Colonic mucosa (tissue), 4 donors: ENCODE measurements around the gene PPP3R2. TPM values are rescaled to one million over a fixed set of nuclear protein-coding genes. Genes with fewer than 3 reads are reported as not detected.

Experiments
- DNase-seq: peaks from one replicate; pipeline ENCODE4 v3.0.0-alpha.2; 2020
- H3K27ac ChIP-seq: fragments of 200-600 bp; one replicate; pipeline ENCODE4 v1.8.0; 2021
- H3K27me3 ChIP-seq: fragments of 200-600 bp; one replicate; pipeline ENCODE4 v1.8.0; 2021
- H3K36me3 ChIP-seq: fragments of 200-600 bp; one replicate; pipeline ENCODE4 v1.8.0; 2021
- H3K4me1 ChIP-seq: fragments of 200-600 bp; one replicate; pipeline ENCODE4 v1.8.0; 2021; ENCODE audit warnings: mild to moderate bottlenecking
- H3K4me3 ChIP-seq: fragments of 200-600 bp; one replicate; pipeline ENCODE4 v1.8.0; 2021
- H3K9ac ChIP-seq, 2 donors: one replicate each; pipeline ENCODE4 v1.7.0; 2013; ENCODE audit warnings: control low read depth in 2 of 2, low read depth in 2 of 2, low read length in 2 of 2
- H3K9me3 ChIP-seq: fragments of 200-600 bp; one replicate; pipeline ENCODE4 v1.8.0; 2021
- intact Hi-C: fragments of 100-400 bp; cut with DNase I; formaldehyde crosslinking; loops from one replicate; pipeline ENCODE4 v1.14.1; 2022
- total RNA-seq, 2 donors: library from RNA; stranded (reverse); fragmentation: NEBNext Ultra II Directional in 1 of 2; extraction: Animal tissue kit (Norgen Biotek cat#: 25700) in 1 of 2; gene quantifications; one replicate each; pipeline ENCODE4 v1.2.1, GENCODE V29; 2021
- TF ChIP-seq, protein P1 (sequence below): fragments of 200-600 bp; IDR thresholded peaks from one replicate; pipeline ENCODE4 v1.8.0; 2022; ENCODE audit warnings: antibody characterized with exemption, mild to moderate bottlenecking
- donor health status: healthy.
- donor health status: DM: no; HTN: no; CAD: no.
- donor health status: DM: no; HTN: no; CAD: no.

The PPP3R2 gene
- total RNA-seq, 2 donors from 2014 or later: not detected

- no peak for DNase-seq
- H3K27ac ChIP-seq: no peak overlapping the region
- H3K36me3 ChIP-seq: no peaks in the 10 kb centered on the region
- intact Hi-C loops: no loop called here
- H3K4me3 ChIP-seq: no peak overlapping the region
- no peaks in the 10 kb centered on the region for H3K9me3 ChIP-seq
- no peaks in the 10 kb centered on the region for H3K4me1 ChIP-seq
- H3K27me3 ChIP-seq: no peaks in the 10 kb centered on the region
- H3K9ac ChIP-seq: no peak overlapping the region
- TF ChIP-seq, protein P1, sequence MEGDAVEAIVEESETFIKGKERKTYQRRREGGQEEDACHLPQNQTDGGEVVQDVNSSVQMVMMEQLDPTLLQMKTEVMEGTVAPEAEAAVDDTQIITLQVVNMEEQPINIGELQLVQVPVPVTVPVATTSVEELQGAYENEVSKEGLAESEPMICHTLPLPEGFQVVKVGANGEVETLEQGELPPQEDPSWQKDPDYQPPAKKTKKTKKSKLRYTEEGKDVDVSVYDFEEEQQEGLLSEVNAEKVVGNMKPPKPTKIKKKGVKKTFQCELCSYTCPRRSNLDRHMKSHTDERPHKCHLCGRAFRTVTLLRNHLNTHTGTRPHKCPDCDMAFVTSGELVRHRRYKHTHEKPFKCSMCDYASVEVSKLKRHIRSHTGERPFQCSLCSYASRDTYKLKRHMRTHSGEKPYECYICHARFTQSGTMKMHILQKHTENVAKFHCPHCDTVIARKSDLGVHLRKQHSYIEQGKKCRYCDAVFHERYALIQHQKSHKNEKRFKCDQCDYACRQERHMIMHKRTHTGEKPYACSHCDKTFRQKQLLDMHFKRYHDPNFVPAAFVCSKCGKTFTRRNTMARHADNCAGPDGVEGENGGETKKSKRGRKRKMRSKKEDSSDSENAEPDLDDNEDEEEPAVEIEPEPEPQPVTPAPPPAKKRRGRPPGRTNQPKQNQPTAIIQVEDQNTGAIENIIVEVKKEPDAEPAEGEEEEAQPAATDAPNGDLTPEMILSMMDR: no peak
These were observed 7.3 kb downstream of the PPP3R2 start for GRCh38 chr9:101587332-101588043.

GRCh38 chr9:101586651-101587050 is 8.1 kb downstream of the PPP3R2 start:
- Histone ChIP-seq H3K4me1 (no peaks in the 10 kb centered on the region), H3K36me3 (no peaks in the 10 kb centered on the region), H3K9ac (no peak overlapping the region), H3K27me3 (no peaks in the 10 kb centered on the region), H3K4me3 (no peak overlapping the region), H3K27ac (no peak overlapping the region), H3K9me3 (no peaks in the 10 kb centered on the region)
- DNase-seq: no peak
- TF ChIP-seq, protein P1: no peak
- intact Hi-C loops: no loop called here

DNA sequence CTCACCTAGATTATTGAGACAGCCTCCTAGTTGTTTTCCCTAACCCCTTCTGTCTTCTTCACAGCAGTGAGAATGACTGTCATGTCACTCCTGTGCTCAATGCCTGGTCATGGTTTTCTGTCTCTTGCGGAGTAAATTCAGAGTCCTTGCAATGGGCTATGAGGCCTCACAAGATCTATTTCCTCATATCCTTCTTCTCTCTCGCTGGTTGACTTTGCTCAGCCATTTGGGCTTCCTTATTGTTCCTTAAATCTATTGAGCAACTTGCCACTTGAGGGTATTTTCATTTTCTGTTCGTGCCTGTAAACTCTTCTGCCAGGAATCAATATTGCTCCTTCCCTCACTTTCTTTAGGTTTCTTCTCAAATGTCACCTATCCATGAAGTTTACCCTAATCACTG is 9.0 kb downstream of the PPP3R2 start:
- intact Hi-C loops: no loop called here
- H3K4me3 ChIP-seq: no peak overlapping the region
- TF ChIP-seq, protein P1: no peak
- no peak overlapping the region for H3K9ac ChIP-seq
- H3K36me3 ChIP-seq: no peaks in the 10 kb centered on the region
- H3K4me1 ChIP-seq: no peaks in the 10 kb centered on the region
- no peak for DNase-seq
- H3K27ac ChIP-seq: peak overlapping the region; percentile 51
- no peaks in the 10 kb centered on the region for H3K9me3 ChIP-seq
- no peaks in the 10 kb centered on the region for H3K27me3 ChIP-seq

DNA sequence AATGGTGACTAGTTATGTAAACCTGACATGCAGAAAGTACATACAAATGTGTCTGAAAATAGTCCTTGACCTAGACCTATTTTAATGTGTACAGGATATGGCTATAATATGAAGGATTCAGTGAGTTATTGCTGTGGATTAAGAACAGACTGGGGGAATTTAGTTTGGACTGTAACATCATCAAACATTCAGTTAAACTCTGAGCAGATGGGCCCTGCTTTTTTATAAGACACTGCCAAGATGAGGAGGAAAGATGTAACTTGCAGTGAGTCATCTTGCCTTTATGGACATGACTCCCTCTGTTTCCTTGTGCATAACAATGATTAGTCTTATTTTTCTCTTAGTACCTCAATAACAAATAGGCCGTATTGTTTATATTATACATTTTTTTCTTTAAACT is 12.2 kb downstream of the PPP3R2 start:
- no peaks in the 10 kb centered on the region for H3K36me3 ChIP-seq
- H3K4me1 ChIP-seq: no peaks in the 10 kb centered on the region
- no peaks in the 10 kb centered on the region for H3K9me3 ChIP-seq
- H3K27ac ChIP-seq: no peak overlapping the region
- no peaks in the 10 kb centered on the region for H3K27me3 ChIP-seq
- H3K4me3 ChIP-seq: no peak overlapping the region
- no peak overlapping the region for H3K9ac ChIP-seq
- no peak for DNase-seq
- TF ChIP-seq, protein P1: no peak
- intact Hi-C loops: no loop called here

DNA sequence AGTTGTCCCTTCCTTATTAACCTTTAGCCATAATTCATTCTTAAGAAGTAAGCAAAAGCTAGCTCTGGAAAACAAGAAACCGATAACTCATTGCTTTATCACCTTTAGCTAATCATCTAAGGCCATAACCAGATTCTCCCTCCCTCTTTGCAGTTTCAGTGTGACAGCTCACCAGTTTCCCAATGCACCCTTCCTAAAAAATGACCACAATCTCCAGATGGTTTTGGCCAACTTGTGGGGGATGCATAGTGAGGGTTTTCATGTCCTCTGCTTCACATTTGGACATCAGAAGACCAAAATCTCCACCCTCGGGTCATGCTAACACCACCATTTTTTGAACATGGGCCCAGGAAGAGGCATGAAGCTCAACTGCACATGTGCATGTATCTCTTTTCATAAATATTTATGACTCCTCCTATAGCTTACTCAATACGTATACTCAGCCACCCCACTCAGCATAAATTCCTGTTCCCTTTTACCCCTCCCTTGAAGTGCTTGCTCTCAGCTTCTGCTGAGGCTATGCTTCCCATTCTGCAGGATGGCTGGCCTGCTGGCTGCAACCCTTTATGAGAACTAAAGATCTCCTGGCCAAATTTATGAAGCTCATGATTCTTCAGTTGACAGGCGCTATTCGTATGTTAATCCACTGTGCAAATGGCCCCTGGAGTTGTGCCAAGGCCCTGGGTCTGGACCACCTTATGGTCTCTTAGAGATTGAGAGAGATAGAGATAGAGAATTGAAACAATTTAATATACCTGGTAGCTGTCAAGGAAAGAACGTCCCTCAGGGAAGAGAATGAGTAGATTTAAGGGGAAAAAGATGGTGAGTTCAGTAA is 14.8 kb downstream of the PPP3R2 start:
- TF ChIP-seq, protein P1: no peak
- intact Hi-C loops: no loop called here
- H3K9me3 ChIP-seq: no peaks in the 10 kb centered on the region
- no peak overlapping the region for H3K4me3 ChIP-seq
- no peaks in the 10 kb centered on the region for H3K36me3 ChIP-seq
- H3K4me1 ChIP-seq: no peaks in the 10 kb centered on the region
- H3K9ac ChIP-seq: no peak overlapping the region
- no peaks in the 10 kb centered on the region for H3K27me3 ChIP-seq
- no peak overlapping the region for H3K27ac ChIP-seq
- no peak for DNase-seq
